HG03064 (cell line): ENCODE measurements around the gene NAP1L4.
"Not testable (repeated sequence)": the region's sequence is repeated elsewhere in the genome, so short reads cannot be mapped to it uniquely, and the experiment has no call there.

Experiments used
- ATAC-seq: cut with Tn5 transposase; IDR thresholded peaks from one replicate; pipeline ENCODE4 v1.9.1; 2021; ENCODE audit warnings: low read depth; ENCODE audit not compliant: unreplicated experiment

The NAP1L4 gene

GRCh38 chr11:2911785-2912391 is 80.2 kb downstream of the NAP1L4 start:
- ATAC-seq = no peak

GRCh38 chr11:2911088-2911784 is 80.9 kb downstream of the NAP1L4 start:
- no peak for ATAC-seq

- ATAC-seq = no peak
These were observed 81.7 kb downstream of the NAP1L4 start for GRCh38 chr11:2910401-2910955.

- no peak for ATAC-seq
These were observed 82.8 kb downstream of the NAP1L4 start for GRCh38 chr11:2909133-2909902.

GRCh38 chr11:2908130-2908529 is 84.0 kb downstream of the NAP1L4 start:
- ATAC-seq = no peak

GRCh38 chr11:2905299-2905698 is 86.8 kb downstream of the NAP1L4 start:
- ATAC-seq = not testable (repeated sequence)

- no peak for ATAC-seq
These were observed 87.7 kb downstream of the NAP1L4 start for GRCh38 chr11:2904153-2905052.

GRCh38 chr11:2903672-2904011 is 88.5 kb downstream of the NAP1L4 start:
- no peak for ATAC-seq

GRCh38 chr11:2902784-2903671 is 89.1 kb downstream of the NAP1L4 start:
- no peak for ATAC-seq

GRCh38 chr11:2901854-2902783 is 90.0 kb downstream of the NAP1L4 start:
- ATAC-seq = peak; percentile 83

GRCh38 chr11:2901196-2901796 is 90.8 kb downstream of the NAP1L4 start:
- ATAC-seq = no peak

- no peak for ATAC-seq
These were observed 92.9 kb downstream of the NAP1L4 start for GRCh38 chr11:2899080-2899783.

GRCh38 chr11:2898366-2899079 is 93.6 kb downstream of the NAP1L4 start:
- no peak for ATAC-seq

GRCh38 chr11:2897048-2897447 is 95.1 kb downstream of the NAP1L4 start:
- no peak for ATAC-seq

- ATAC-seq = no peak
These were observed 96.1 kb downstream of the NAP1L4 start for GRCh38 chr11:2896047-2896446.
